Smooth muscle cell (in vitro differentiated cells): ENCODE measurements around the gene PPP1R15B. TPM values are rescaled to one million over a fixed set of nuclear protein-coding genes. Genes with fewer than 3 reads are reported as not detected.
A peak's percentile ranks its signal among the peaks of the same experiment; 100 is the strongest.

ENCODE experiments used
- DNase-seq: peaks from one replicate; lab custom pipeline; 2025; ENCODE audit not compliant: unreplicated experiment; lab: John Stamatoyannopoulos, UW
- H2AFZ ChIP-seq: fragments of 200-600 bp; sonication (generic); 2 replicates; pipeline ENCODE4 v1.6.0; 2016; ENCODE audit warnings: antibody characterized with exemption, low read depth, mild to moderate bottlenecking
- H3F3A ChIP-seq: fragments of 200-600 bp; sonication (generic); 2 replicates; pipeline ENCODE4 v1.6.0; 2017; ENCODE audit warnings: antibody characterized with exemption, low read depth
- H3K27ac ChIP-seq: fragments of 200-600 bp; sonication (generic); 2 replicates; pipeline ENCODE4 v1.5.1; 2016; ENCODE audit warnings: low read depth, mild to moderate bottlenecking
- H3K27me3 ChIP-seq: fragments of 200-600 bp; sonication (generic); 2 replicates; pipeline ENCODE4 v1.6.1; 2016; ENCODE audit warnings: low read depth, mild to moderate bottlenecking
- H3K36me3 ChIP-seq: fragments of 200-600 bp; sonication (generic); 2 replicates; pipeline ENCODE4 v1.5.1; 2016; ENCODE audit warnings: low read depth
- H3K4me1 ChIP-seq: fragments of 200-600 bp; sonication (generic); 2 replicates; pipeline ENCODE4 v1.5.1; 2016; ENCODE audit warnings: low read depth
- H3K4me2 ChIP-seq: fragments of 200-600 bp; sonication (generic); 2 replicates; pipeline ENCODE4 v1.6.0; 2016; ENCODE audit warnings: mild to moderate bottlenecking
- H3K4me3 ChIP-seq: fragments of 200-600 bp; sonication (generic); 2 replicates; pipeline ENCODE4 v1.5.1; 2016; ENCODE audit warnings: mild to moderate bottlenecking
- H3K79me2 ChIP-seq: fragments of 200-600 bp; sonication (generic); 2 replicates; pipeline ENCODE4 v1.6.0; 2016; ENCODE audit warnings: low read depth, mild to moderate bottlenecking
- H3K9ac ChIP-seq: fragments of 200-600 bp; sonication (generic); 2 replicates; pipeline ENCODE4 v1.6.0; 2016; ENCODE audit warnings: low read depth
- H3K9me3 ChIP-seq: fragments of 200-600 bp; sonication (generic); replicated peaks from 2 replicates; pipeline ENCODE4 v1.5.1; 2016; ENCODE audit warnings: low read depth
- H4K20me1 ChIP-seq: fragments of 200-600 bp; sonication (generic); 2 replicates; pipeline ENCODE4 v1.6.0; 2016; ENCODE audit warnings: low read depth
- CTCF ChIP-seq: fragments of 200-600 bp; sonication (generic); IDR thresholded peaks from 2 replicates; pipeline ENCODE4 v1.5.1; 2017; ENCODE audit warnings: borderline replicate concordance, mild to moderate bottlenecking, antibody characterized with exemption; ENCODE audit not compliant: insufficient read depth, poor library complexity, severe bottlenecking
- WGBS: methylation state at CpG from one replicate; pipeline ENCODE4 v1.1.7; 2016; ENCODE audit warnings: low lambda C conversion rate; 5-methylcytosine and 5-hydroxymethylcytosine counted together
- polyA plus RNA-seq: library from polyadenylated mRNA; unstranded; fragments of >200 nt; fragmentation: Nextera tagmentation; extraction: Ambion mirVana; gene quantifications from 2 replicates; pipeline ENCODE4 v1.2.1, GENCODE V29; 2016
- total RNA-seq: library from RNA; depleted of rRNA; stranded (reverse); fragments of >200 nt; gene quantifications from 2 replicates; pipeline ENCODE4 v1.2.3, GENCODE V29; 2014

PPP1R15B gene
- total and polyA plus RNA-seq, 2 experiments from 2014 or later: 24.1 to 74.8 TPM

DNA sequence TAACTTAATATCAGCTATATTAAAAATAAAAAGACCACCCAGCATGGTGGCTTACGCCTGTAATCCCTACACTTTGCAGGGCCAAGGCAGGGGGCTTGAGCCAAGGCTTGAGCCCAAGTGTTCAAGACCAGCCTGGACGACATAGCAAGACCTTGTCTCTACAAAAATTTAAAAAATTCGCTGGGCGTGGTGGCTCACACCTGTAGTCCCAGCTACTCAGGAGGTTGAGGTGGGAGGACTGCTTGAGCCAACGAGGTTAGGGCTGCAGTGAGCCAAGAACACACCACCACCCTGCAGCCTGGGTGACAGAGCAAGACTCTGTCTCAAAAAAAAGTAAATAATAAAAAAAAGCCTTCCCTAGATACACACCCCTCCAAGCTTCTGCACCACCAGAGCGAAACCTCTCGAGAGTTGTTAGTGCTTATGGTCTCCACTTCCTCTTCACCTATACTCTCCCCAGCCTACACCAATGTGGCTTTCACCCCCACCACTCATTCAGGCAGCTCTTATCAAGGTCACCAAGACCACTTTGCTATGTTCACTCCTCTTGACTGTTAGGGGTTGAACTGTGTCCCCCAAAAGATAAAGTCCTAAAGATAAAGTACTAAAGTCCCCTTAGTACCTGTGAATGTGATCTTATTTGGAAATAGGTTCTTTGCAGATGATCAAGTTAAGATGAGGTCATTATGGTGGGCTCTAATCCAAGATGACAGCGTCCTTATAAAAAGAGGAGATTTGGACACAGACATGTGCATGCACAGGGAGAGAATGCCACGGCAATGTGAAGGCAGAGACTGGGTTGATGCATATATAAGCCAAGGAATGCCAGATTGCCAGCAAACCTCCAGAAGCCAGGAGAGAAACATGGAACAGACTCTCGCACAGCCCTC lies 6.8 kb upstream of the PPP1R15B start:
- Histone ChIP-seq H3K4me2 (peak overlapping the region; percentile 82), H3K36me3 (no peaks in the 10 kb centered on the region), H3K9ac (peak overlapping the region; percentile 68), H3K4me3 (no peak overlapping the region), H4K20me1 (no peaks in the 10 kb centered on the region), H3K4me1 (no peaks in the 10 kb centered on the region), H3K27me3 (no peaks in the 10 kb centered on the region), H3F3A (peaks cover 12% of the 10 kb centered on the region), H3K27ac (peak overlapping the region; percentile 99), H3K9me3 (no peaks in the 10 kb centered on the region), H3K79me2 (no peaks in the 10 kb centered on the region), H2AFZ (no peak overlapping the region)
- no peak for TF ChIP-seq CTCF
- WGBS: 74% methylated on average over 10 of the region's 10 CpGs
- no peak for DNase-seq

DNA sequence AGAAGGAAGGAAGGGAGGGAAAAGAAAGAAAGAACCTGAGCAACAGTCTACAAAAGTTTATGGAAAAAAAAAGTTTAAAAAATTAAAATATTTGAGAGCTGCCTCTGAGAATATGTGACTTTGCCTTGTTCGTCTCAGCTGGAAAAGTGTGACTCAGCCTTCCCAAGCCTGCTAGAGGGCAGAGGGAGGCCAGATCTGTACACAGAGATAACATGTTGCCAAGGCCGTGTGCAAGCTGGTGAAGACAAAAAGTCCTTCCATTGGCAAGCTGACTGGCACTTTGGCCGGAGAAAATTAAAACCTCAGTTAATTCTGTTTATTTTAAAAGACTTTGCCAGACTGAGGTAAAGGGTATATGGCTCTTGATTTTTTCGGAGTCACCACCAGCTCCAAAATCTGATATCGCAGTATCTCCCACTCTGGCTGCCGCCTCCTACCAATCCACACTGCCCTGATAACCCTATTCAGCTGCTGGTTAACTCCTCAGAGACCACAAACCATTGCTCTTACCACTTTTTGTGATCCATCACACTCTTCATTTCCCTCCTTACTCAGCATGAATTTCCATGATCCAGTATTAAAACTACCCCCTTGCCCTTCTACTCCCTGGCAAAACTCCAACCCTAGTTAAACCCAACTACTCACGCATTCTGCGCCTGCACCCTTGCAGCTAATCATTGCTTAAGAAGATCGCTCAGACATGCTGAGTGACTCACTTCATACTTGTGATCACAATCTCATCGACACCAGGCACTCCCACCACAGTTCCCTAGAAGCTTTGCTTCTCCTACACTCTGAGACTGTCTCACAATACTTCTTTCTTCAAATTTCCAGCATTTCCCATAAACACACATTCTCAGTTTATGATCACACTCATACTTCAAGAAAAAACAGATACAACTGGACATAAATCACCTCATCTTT lies 5.7 kb upstream of the PPP1R15B start:
- Histone ChIP-seq H3F3A (peaks cover 12% of the 10 kb centered on the region), H3K79me2 (no peaks in the 10 kb centered on the region), H4K20me1 (no peaks in the 10 kb centered on the region), H3K27ac (peak overlapping the region; percentile 99), H3K4me1 (no peaks in the 10 kb centered on the region), H3K27me3 (no peaks in the 10 kb centered on the region), H3K4me2 (peak overlapping the region; percentile 82), H3K9ac (peak overlapping the region; percentile 92), H2AFZ (no peak overlapping the region), H3K36me3 (no peaks in the 10 kb centered on the region), H3K9me3 (no peaks in the 10 kb centered on the region), H3K4me3 (peak overlapping the region; percentile 36)
- WGBS: 3% methylated on average over 10 of the region's 10 CpGs
- DNase-seq: peak; percentile 61
- no peak for TF ChIP-seq CTCF

DNA sequence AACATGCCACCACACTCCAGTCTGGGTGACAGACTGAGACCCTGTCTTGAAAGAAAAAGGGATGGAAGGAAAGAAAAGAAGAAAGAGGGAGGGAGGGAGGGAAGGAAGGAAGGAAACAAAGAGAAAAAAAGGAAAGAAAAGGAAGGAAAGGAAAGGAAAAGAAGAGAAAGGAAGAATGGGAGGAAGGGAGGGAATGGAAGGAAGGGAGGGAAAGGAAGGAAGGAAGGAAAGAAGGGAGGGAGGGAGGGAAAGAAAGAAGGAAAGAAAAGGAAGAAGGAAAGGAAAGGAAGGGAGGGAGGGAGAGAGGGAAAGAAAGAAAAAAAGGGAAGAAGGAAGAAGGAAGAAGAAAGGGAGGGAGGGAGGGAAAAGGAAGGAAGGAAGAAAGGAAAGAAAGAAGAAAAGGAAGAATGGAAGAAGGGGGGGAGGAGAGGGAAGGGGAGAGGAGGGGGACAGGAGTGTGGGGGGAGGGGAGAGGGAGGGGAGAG lies 5.0 kb upstream of the PPP1R15B start:
- H3K9ac ChIP-seq: peak overlapping the region; percentile 92
- no peak for TF ChIP-seq CTCF
- no peaks in the 10 kb centered on the region for H3K4me1 ChIP-seq
- H3K79me2 ChIP-seq: no peaks in the 10 kb centered on the region
- no peaks in the 10 kb centered on the region for H4K20me1 ChIP-seq
- H3K36me3 ChIP-seq: no peaks in the 10 kb centered on the region
- no peak overlapping the region for H2AFZ ChIP-seq
- no peak for DNase-seq
- peak overlapping the region; percentile 82 for H3K4me2 ChIP-seq
- no peaks in the 10 kb centered on the region for H3K9me3 ChIP-seq
- no peaks in the 10 kb centered on the region for H3K27me3 ChIP-seq
- peak overlapping the region; percentile 99 for H3K27ac ChIP-seq
- H3K4me3 ChIP-seq: peak overlapping the region; percentile 36
- peaks cover 12% of the 10 kb centered on the region for H3F3A ChIP-seq
